WERI-Rb-1 (cell line): ENCODE data around the gene SNX5.

Experiments
- DNase-seq: peaks from one replicate; pipeline ENCODE4 v3.0.0-alpha.2; 2020
- H3K27ac ChIP-seq: fragments of 250-450 bp; sonication (Bioruptor Pico); 2 replicates; pipeline ENCODE4 v1.5.1; 2020; ENCODE audit warnings: mild to moderate bottlenecking, moderate library complexity
- H3K27me3 ChIP-seq: fragments of 250-450 bp; sonication (Bioruptor Pico); 2 replicates; pipeline ENCODE4 v1.5.1; 2021; ENCODE audit warnings: mild to moderate bottlenecking, low read depth, moderate library complexity; ENCODE audit not compliant: insufficient read depth, severe bottlenecking
- H3K36me3 ChIP-seq: fragments of 250-450 bp; sonication (Bioruptor Pico); 2 replicates; pipeline ENCODE4 v1.5.1; 2020; ENCODE audit warnings: mild to moderate bottlenecking, moderate library complexity
- H3K4me3 ChIP-seq: 2 replicates; pipeline ENCODE4 v1.5.1; 2011; ENCODE audit warnings: low read depth, mild to moderate bottlenecking, control low read depth, low read length
- H3K9me3 ChIP-seq: fragments of 250-450 bp; sonication (Bioruptor Pico); 2 replicates; pipeline ENCODE4 v1.5.1; 2021; ENCODE audit warnings: mild to moderate bottlenecking, moderate library complexity; ENCODE audit not compliant: severe bottlenecking
- TF ChIP-seq, protein P1 (sequence below): IDR thresholded peaks from 2 replicates; pipeline ENCODE4 v1.5.1; 2011; ENCODE audit warnings: low read depth, mild to moderate bottlenecking, control low read depth, inconsistent platforms, low read length

Gene SNX5

DNA sequence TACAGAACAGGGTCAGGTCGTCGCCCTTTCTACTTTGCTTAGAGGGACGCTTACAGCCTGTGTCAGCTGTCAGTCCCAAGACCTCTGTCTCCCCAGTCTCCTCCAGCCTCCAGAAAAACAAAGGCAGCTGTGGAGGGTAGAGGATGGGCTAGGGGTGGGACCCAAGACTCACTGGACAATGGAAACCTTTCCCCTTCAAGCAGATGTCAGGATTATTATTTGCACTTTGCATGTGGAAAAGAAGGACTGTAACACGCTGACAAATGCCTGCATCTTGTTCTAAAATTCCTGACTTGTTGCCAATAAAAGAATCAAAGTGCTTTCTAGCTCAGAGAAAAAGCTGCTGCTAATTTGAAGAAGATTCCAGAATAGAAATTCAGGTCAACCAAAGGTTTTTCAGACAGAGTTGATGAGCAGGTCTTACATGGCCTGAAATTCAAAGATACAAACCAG lies 58.7 kb downstream of the SNX5 start:
- TF ChIP-seq, protein P1, sequence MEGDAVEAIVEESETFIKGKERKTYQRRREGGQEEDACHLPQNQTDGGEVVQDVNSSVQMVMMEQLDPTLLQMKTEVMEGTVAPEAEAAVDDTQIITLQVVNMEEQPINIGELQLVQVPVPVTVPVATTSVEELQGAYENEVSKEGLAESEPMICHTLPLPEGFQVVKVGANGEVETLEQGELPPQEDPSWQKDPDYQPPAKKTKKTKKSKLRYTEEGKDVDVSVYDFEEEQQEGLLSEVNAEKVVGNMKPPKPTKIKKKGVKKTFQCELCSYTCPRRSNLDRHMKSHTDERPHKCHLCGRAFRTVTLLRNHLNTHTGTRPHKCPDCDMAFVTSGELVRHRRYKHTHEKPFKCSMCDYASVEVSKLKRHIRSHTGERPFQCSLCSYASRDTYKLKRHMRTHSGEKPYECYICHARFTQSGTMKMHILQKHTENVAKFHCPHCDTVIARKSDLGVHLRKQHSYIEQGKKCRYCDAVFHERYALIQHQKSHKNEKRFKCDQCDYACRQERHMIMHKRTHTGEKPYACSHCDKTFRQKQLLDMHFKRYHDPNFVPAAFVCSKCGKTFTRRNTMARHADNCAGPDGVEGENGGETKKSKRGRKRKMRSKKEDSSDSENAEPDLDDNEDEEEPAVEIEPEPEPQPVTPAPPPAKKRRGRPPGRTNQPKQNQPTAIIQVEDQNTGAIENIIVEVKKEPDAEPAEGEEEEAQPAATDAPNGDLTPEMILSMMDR: no peak
- Histone ChIP-seq H3K27ac (no peak overlapping the region), H3K9me3 (no peaks in the 10 kb centered on the region), H3K36me3 (no peaks in the 10 kb centered on the region), H3K27me3 (no peaks in the 10 kb centered on the region), H3K4me3 (no peak overlapping the region)
- no peak for DNase-seq

DNA sequence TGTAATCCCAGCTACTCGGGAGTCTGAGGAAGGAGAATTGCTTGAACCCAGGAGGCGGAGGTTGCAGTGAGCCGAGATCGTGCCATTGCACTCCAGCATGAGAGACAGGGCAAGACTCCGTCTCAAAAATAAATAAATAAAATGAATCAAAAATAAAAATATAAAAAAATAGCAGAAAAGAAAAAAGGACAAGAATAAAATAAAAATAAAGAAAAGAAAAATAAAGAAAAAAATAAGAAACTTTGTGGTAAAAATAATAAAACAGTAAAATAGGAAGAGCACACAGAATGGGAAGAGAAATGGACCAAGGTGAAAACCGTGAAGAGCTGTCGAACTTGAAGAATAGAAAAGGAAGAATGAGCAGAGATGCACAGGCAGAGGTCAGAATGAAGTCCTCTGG lies 63.0 kb downstream of the SNX5 start:
- Histone ChIP-seq H3K4me3 (no peak overlapping the region), H3K27ac (no peak overlapping the region), H3K36me3 (no peaks in the 10 kb centered on the region), H3K9me3 (no peaks in the 10 kb centered on the region), H3K27me3 (no peaks in the 10 kb centered on the region)
- TF ChIP-seq, protein P1: no peak
- no peak for DNase-seq

GRCh38 chr20:17904027-17904426 lies 64.6 kb downstream of the SNX5 start:
- H3K4me3 ChIP-seq: no peak overlapping the region
- no peaks in the 10 kb centered on the region for H3K27me3 ChIP-seq
- DNase-seq: no peak
- no peak overlapping the region for H3K27ac ChIP-seq
- no peaks in the 10 kb centered on the region for H3K36me3 ChIP-seq
- TF ChIP-seq, protein P1: no peak
- H3K9me3 ChIP-seq: no peaks in the 10 kb centered on the region

DNA sequence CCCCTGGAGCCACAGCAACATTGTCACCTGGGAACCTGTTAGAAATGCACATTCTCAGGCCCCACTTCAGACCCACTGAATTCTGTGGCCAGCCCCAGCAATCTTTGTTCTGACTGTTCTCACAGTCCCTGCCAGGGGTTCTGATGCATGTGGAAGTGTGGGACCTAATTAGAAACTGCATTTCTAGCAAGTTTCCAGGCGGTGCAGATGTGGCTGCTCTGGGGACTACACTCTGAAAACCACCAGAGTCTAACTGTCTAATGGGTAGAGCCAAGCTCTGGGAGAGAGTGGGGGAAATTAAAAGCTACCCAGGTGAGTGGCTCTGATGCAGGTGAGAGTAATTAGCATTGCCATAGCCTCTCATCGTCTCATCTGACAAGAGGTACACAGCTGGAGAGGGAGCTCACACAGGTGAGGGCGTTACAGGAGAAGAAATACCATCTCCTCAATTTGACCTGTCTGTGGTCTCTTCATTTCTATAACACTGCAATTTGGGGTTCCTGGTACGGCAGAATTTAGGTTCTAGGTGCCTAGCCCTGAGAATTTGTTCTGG lies 66.0 kb downstream of the SNX5 start:
- DNase-seq: no peak
- Histone ChIP-seq H3K27ac (no peak overlapping the region), H3K4me3 (no peak overlapping the region), H3K9me3 (peaks cover 4% of the 10 kb centered on the region), H3K36me3 (no peaks in the 10 kb centered on the region), H3K27me3 (no peaks in the 10 kb centered on the region)
- TF ChIP-seq, protein P1: no peak

GRCh38 chr20:17901971-17902370 lies 66.6 kb downstream of the SNX5 start:
- peaks cover 4% of the 10 kb centered on the region for H3K9me3 ChIP-seq
- no peaks in the 10 kb centered on the region for H3K27me3 ChIP-seq
- no peak for DNase-seq
- H3K27ac ChIP-seq: no peak overlapping the region
- no peaks in the 10 kb centered on the region for H3K36me3 ChIP-seq
- TF ChIP-seq, protein P1: no peak
- H3K4me3 ChIP-seq: no peak overlapping the region

DNA sequence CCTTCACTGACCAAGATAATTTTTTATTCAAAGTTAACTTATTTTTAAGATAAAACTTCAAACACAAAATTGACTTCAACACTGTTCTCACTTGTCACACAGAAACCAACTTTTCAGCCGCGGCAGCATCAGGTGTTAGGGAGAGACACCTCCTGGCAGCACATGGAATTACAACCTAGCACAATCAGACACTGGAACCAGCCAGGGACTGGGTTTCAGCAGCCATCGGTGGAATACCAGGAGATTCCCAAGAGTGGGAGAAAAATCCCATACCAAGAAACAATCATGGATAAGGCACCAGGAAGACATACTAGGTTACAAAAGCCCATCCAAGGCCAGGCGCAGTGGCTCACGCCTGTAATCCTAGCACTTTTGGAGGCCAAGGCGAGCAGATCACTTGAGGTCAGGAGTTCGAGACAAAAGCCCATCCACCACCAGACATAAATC lies 70.0 kb downstream of the SNX5 start:
- TF ChIP-seq, protein P1: peak; percentile 80
- Histone ChIP-seq H3K4me3 (no peak overlapping the region), H3K36me3 (no peaks in the 10 kb centered on the region), H3K9me3 (peaks cover 4% of the 10 kb centered on the region), H3K27me3 (no peaks in the 10 kb centered on the region), H3K27ac (no peak overlapping the region)
- DNase-seq: peak; percentile 56
